ENCODE data around the gene TSSK2. TPM values are rescaled to one million over a fixed set of nuclear protein-coding genes. Genes with fewer than 3 reads are reported as not detected.

Gene TSSK2
- total and polyA plus RNA-seq, 2 experiments from 2014 or later = not detected

DNA sequence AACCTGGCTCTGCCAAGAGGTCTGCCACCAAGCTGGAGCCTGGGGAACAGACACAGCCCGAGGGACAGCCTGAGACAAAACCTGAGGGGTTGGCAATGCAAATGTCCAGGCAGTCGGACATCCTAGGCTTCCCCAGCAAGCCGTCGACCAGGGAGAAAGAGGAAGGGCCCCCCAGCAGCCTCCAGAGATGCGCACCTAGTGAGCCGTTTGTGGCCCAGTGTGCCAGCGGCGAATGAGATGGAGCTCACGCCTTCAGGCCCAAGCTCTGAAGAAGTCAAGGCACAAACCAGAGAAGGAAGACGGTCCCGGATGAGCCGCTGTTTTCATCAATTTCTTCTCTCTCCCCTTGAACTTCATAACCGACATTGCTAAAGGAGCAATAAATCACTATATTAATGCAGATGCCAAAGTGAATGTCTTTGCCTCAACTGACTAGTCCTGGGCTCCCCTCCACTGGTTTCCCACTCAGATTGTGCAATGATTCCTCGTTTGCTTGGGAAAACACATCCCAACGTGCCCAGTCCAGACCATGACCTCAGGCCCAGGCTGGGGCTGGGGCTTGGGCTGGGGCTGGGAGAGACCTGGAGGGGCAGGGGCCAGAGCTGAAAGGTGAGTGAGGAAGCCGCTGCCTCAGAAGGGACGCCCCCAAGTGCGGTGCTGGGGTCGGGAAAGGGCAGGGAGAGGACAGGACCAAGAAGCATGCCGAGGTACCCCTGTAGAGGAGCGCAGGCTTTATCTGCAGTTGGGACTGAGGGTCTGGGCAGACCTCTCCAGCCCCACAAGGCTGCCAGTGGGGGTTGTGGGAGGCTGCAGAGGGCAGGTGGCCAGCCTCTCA lies 5.4 kb upstream of the TSSK2 start (continued):
- TF ChIP-seq CREB1 (CRISPR knock-in tag; IDR thresholded peaks at IDR 0.05; ENCODE audit: low read depth) (no peak), POLR2AphosphoS5 (IDR thresholded peaks at IDR 0.05; ENCODE audit: low read depth) (no peak), STAT1 (IDR thresholded peaks at IDR 0.05; ENCODE audit: unreplicated experiment) (no peak), CTCF (conservative IDR thresholded peaks at IDR 0.05; ENCODE audit: low read depth in 2 of 2) (no peak), EZH2phosphoT487 (IDR thresholded peaks at IDR 0.05; ENCODE audit: unreplicated experiment) (no peak)

DNA sequence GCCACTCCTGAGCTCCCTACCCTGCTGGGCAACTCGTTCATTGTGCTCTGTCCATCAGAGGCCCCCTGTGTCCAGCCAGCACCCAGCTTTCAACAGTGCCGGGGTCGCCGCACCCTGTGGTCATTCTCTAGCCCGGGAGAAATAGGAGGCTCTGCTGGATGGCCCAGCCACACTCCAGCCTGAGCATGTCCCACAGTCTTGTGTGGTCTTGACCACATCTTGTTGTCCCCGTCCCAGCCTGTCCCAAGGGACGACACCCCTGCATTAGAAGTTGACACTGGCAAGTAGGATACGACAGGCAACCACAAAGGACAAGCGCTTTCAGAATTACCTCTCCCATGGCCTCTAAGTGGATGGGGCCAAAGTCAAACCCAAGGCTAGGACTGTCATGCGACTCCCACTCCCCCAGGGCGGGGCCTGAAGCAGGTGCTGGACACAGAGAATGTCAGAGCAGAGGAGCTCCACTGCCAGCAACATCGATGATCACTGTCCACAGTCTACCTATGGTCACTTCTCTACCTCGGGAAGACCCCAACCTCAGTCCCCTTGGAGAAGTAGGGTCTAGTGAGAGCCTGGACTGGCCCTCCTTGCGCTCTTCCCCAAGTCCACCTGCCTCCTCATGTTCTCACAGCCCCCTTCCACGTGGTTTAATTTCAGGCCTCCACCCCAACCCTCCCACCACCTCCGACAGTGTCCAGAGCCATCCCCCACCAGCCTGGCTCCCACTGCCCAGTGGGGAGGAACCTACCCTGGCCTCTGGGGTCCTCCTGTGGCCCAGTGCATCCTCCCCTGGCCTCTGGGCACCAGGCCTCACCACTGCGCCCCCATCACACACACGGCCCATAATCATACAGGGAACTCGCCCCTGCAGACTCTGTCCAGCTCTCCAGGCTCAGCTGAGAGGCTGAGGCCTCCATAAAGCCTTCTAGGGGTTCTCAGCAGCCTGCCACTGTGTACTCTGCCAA lies 4.5 kb upstream of the TSSK2 start:
- Histone ChIP-seq H3K9me2 (ENCODE audit: insufficient read depth) (no peaks in the 10 kb centered on the region), H3K4me2 (no peak overlapping the region), H3K4me3 (no peak overlapping the region), H3K27me3 (ENCODE audit: insufficient read depth) (no peaks in the 10 kb centered on the region), H3K27ac (ENCODE audit: low read depth) (no peak overlapping the region), H4K20me1 (replicated peaks; ENCODE audit: insufficient read depth) (0 out of 2 replicates have a peak, but pooled peaks cover under 1% of the 10 kb centered on the region), H2AFZ (no peak overlapping the region), H3K79me2 (replicated peaks; ENCODE audit: insufficient read depth) (peaks cover 2% of the 10 kb centered on the region), H3K36me3 (ENCODE audit: insufficient read depth) (no peaks in the 10 kb centered on the region), H3K4me1 (ENCODE audit: insufficient read depth) (peaks cover 8% of the 10 kb centered on the region; the same call in 1 of the 2 replicates), H3F3A (replicated peaks; ENCODE audit: low read depth) (peaks cover under 1% of the 10 kb centered on the region; the same call in 1 of the 2 replicates)
- Mint-ChIP-seq H3K9me3 (no peaks in the 10 kb centered on the region), H3K36me3 (ENCODE audit: low read depth) (peaks cover 6% of the 10 kb centered on the region; the same call in 2 of the 3 replicates), H3K4me3 (no peak overlapping the region), H3K27me3 (ENCODE audit: insufficient read depth, low read depth, poor library complexity) (peaks cover 21% of the 10 kb centered on the region), H3K4me1 (peaks cover 18% of the 10 kb centered on the region), H3K27ac (no peak overlapping the region)
- DNase-seq (ENCODE audit: low spot score) (no peak), ATAC-seq (no peak)
- no peak for TF ChIP-seq STAT1 (IDR thresholded peaks at IDR 0.05; ENCODE audit: unreplicated experiment)
- TF ChIP-seq JUNB (IDR thresholded peaks at IDR 0.05; ENCODE audit: unreplicated experiment) = no peak
- TF ChIP-seq ZNF331 (CRISPR knock-in tag; IDR thresholded peaks at IDR 0.05; ENCODE audit: low read depth) = no peak
- no peak for TF ChIP-seq EZH2 (IDR thresholded peaks at IDR 0.05; ENCODE audit: low read depth, unreplicated experiment)
- TF ChIP-seq EZH2phosphoT487 (IDR thresholded peaks at IDR 0.05; ENCODE audit: unreplicated experiment) = no peak
- no peak for TF ChIP-seq ETS1 (IDR thresholded peaks at IDR 0.05)
- no peak for TF ChIP-seq CTCF (conservative IDR thresholded peaks at IDR 0.05; ENCODE audit: low read depth in 2 of 2)
- TF ChIP-seq NANOG (IDR thresholded peaks at IDR 0.05; ENCODE audit: borderline replicate concordance) = no peak
- no peak for TF ChIP-seq POLR2AphosphoS5 (IDR thresholded peaks at IDR 0.05; ENCODE audit: low read depth)
- TF ChIP-seq, protein P1, sequence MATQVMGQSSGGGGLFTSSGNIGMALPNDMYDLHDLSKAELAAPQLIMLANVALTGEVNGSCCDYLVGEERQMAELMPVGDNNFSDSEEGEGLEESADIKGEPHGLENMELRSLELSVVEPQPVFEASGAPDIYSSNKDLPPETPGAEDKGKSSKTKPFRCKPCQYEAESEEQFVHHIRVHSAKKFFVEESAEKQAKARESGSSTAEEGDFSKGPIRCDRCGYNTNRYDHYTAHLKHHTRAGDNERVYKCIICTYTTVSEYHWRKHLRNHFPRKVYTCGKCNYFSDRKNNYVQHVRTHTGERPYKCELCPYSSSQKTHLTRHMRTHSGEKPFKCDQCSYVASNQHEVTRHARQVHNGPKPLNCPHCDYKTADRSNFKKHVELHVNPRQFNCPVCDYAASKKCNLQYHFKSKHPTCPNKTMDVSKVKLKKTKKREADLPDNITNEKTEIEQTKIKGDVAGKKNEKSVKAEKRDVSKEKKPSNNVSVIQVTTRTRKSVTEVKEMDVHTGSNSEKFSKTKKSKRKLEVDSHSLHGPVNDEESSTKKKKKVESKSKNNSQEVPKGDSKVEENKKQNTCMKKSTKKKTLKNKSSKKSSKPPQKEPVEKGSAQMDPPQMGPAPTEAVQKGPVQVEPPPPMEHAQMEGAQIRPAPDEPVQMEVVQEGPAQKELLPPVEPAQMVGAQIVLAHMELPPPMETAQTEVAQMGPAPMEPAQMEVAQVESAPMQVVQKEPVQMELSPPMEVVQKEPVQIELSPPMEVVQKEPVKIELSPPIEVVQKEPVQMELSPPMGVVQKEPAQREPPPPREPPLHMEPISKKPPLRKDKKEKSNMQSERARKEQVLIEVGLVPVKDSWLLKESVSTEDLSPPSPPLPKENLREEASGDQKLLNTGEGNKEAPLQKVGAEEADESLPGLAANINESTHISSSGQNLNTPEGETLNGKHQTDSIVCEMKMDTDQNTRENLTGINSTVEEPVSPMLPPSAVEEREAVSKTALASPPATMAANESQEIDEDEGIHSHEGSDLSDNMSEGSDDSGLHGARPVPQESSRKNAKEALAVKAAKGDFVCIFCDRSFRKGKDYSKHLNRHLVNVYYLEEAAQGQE (IDR thresholded peaks at IDR 0.05; ENCODE audit: unreplicated experiment) = no peak
- TF ChIP-seq CREB1 (CRISPR knock-in tag; IDR thresholded peaks at IDR 0.05; ENCODE audit: low read depth) = no peak
- TF ChIP-seq ZNF114 (CRISPR knock-in tag; IDR thresholded peaks at IDR 0.05) = no peak

Data from GM23338 (cell line).